ENCODE data around the gene GIT2. TPM values are rescaled to one million over a fixed set of nuclear protein-coding genes. Genes with fewer than 3 reads are reported as not detected.
A peak's percentile ranks its signal among the peaks of the same experiment; 100 is the strongest.

Gene GIT2
- total RNA-seq, 2 donors from 2014 or later = 87.5 to 94.2 TPM

GRCh38 chr12:109983432-109984142 is 12.6 kb downstream of the GIT2 start:
- no peak for ATAC-seq
- peaks cover 20% of the 10 kb centered on the region for H3K36me3 Mint-ChIP-seq
- no peak overlapping the region for H3K4me3 Mint-ChIP-seq
- H3K9me3 Mint-ChIP-seq = peaks cover 1% of the 10 kb centered on the region
- H3K27me3 Mint-ChIP-seq = no peaks in the 10 kb centered on the region
- peaks cover 14% of the 10 kb centered on the region in 2 donors for H3K4me1 Mint-ChIP-seq (ENCODE audit: low read depth in 2 of 2)
- DNase-seq (ENCODE audit: low spot score) = no peak
- H3K27ac Mint-ChIP-seq = peak overlapping the region in 1 of 2 donors; percentile 33

- DNase-seq (ENCODE audit: low spot score) = no peak
- peak overlapping the region; percentile 3 to 29 for H3K27ac Mint-ChIP-seq
- peaks cover 31% of the 10 kb centered on the region for H3K36me3 Mint-ChIP-seq
- no peaks in the 10 kb centered on the region for H3K27me3 Mint-ChIP-seq
- H3K4me3 Mint-ChIP-seq = no peak overlapping the region
- no peak for ATAC-seq
- H3K4me1 Mint-ChIP-seq (ENCODE audit: low read depth in 2 of 2) = peaks cover 18 to 21% of the 10 kb centered on the region in 2 donors
- H3K9me3 Mint-ChIP-seq = peaks cover 4% of the 10 kb centered on the region
Observed at GRCh38 chr12:109982210-109982609, 14.0 kb downstream of the GIT2 start.

GRCh38 chr12:109981311-109981710 is 14.9 kb downstream of the GIT2 start:
- Mint-ChIP-seq H3K27ac (peak overlapping the region; percentile 3 to 54), H3K27me3 (no peaks in the 10 kb centered on the region), H3K4me1 (ENCODE audit: low read depth in 2 of 2) (peaks cover 18 to 21% of the 10 kb centered on the region in 2 donors), H3K4me3 (no peak overlapping the region), H3K36me3 (peaks cover 31% of the 10 kb centered on the region), H3K9me3 (peaks cover 4% of the 10 kb centered on the region)
- no peak for DNase-seq (ENCODE audit: low spot score)
- no peak for ATAC-seq

GRCh38 chr12:109972821-109973220 is 23.3 kb downstream of the GIT2 start:
- DNase-seq (ENCODE audit: low spot score) (no peak), ATAC-seq (no peak)
- Mint-ChIP-seq H3K36me3 (peaks cover 17% of the 10 kb centered on the region), H3K4me3 (no peak overlapping the region), H3K27me3 (no peaks in the 10 kb centered on the region), H3K27ac (peak overlapping the region; percentile 72 to 91), H3K4me1 (ENCODE audit: low read depth in 2 of 2) (peaks cover 11 to 12% of the 10 kb centered on the region in 2 donors), H3K9me3 (no peaks in the 10 kb centered on the region)

- H3K27ac Mint-ChIP-seq = no peak overlapping the region
- DNase-seq (ENCODE audit: low spot score) = no peak
- peaks cover 10 to 23% of the 10 kb centered on the region in 2 donors for H3K4me1 Mint-ChIP-seq (ENCODE audit: low read depth in 2 of 2)
- no peaks in the 10 kb centered on the region for H3K9me3 Mint-ChIP-seq
- H3K4me3 Mint-ChIP-seq = no peak overlapping the region
- no peak for ATAC-seq
- no peaks in the 10 kb centered on the region for H3K27me3 Mint-ChIP-seq
- peaks cover 23% of the 10 kb centered on the region for H3K36me3 Mint-ChIP-seq
Observed at GRCh38 chr12:109968801-109969200, 27.4 kb downstream of the GIT2 start.

GRCh38 chr12:109968032-109968420 is 28.1 kb downstream of the GIT2 start:
- no peaks in the 10 kb centered on the region for H3K9me3 Mint-ChIP-seq
- H3K4me1 Mint-ChIP-seq (ENCODE audit: low read depth in 2 of 2) = peaks cover 9 to 16% of the 10 kb centered on the region in 2 donors
- peak overlapping the region; percentile 42 for H3K4me3 Mint-ChIP-seq
- H3K27ac Mint-ChIP-seq = peak overlapping the region; percentile 68 to 74
- no peaks in the 10 kb centered on the region for H3K27me3 Mint-ChIP-seq
- H3K36me3 Mint-ChIP-seq = peaks cover 20% of the 10 kb centered on the region
- DNase-seq (ENCODE audit: low spot score) (no peak), ATAC-seq (peak in 1 of 2 donors; percentile 43)

- H3K27ac Mint-ChIP-seq = peak overlapping the region; percentile 68 to 74
Observed at GRCh38 chr12:109967383-109968031, 28.7 kb downstream of the GIT2 start.

GRCh38 chr12:109966546-109966945 is 29.6 kb downstream of the GIT2 start:
- Mint-ChIP-seq H3K27ac (peak overlapping the region; percentile 58 to 74), H3K4me1 (ENCODE audit: low read depth in 2 of 2) (peaks cover 11 to 16% of the 10 kb centered on the region in 2 donors), H3K36me3 (peaks cover 21% of the 10 kb centered on the region), H3K27me3 (no peaks in the 10 kb centered on the region), H3K9me3 (no peaks in the 10 kb centered on the region), H3K4me3 (no peak overlapping the region)
- no peak for DNase-seq (ENCODE audit: low spot score)
- no peak for ATAC-seq

More at GRCh38 chr12:109967383-109968031, 28.7 kb downstream of the GIT2 start:
- H3K36me3 Mint-ChIP-seq = peaks cover 20% of the 10 kb centered on the region
- H3K4me3 Mint-ChIP-seq = peak overlapping the region; percentile 42
- no peaks in the 10 kb centered on the region for H3K27me3 Mint-ChIP-seq
- no peaks in the 10 kb centered on the region for H3K9me3 Mint-ChIP-seq
- DNase-seq (ENCODE audit: low spot score) = no peak
- ATAC-seq = no peak
- peaks cover 10 to 16% of the 10 kb centered on the region in 2 donors for H3K4me1 Mint-ChIP-seq (ENCODE audit: low read depth in 2 of 2)

- H3K9me3 Mint-ChIP-seq = no peaks in the 10 kb centered on the region
- no peak for ATAC-seq
- H3K27ac Mint-ChIP-seq = peak overlapping the region in 1 of 2 donors; percentile 5
- H3K27me3 Mint-ChIP-seq = no peaks in the 10 kb centered on the region
- no peak overlapping the region for H3K4me3 Mint-ChIP-seq
- H3K36me3 Mint-ChIP-seq = peaks cover 20% of the 10 kb centered on the region
- DNase-seq (ENCODE audit: low spot score) = no peak
- peaks cover 11 to 16% of the 10 kb centered on the region in 2 donors for H3K4me1 Mint-ChIP-seq (ENCODE audit: low read depth in 2 of 2)
Observed at GRCh38 chr12:109963743-109964429, 32.3 kb downstream of the GIT2 start.

- H3K27ac Mint-ChIP-seq = peak overlapping the region; percentile 5 to 78
- peaks cover 20% of the 10 kb centered on the region for H3K36me3 Mint-ChIP-seq
- H3K4me1 Mint-ChIP-seq (ENCODE audit: low read depth in 2 of 2) = peaks cover 11 to 16% of the 10 kb centered on the region in 2 donors
- DNase-seq (ENCODE audit: low spot score) (no peak), ATAC-seq (no peak)
- no peaks in the 10 kb centered on the region for H3K27me3 Mint-ChIP-seq
- no peaks in the 10 kb centered on the region for H3K9me3 Mint-ChIP-seq
- H3K4me3 Mint-ChIP-seq = no peak overlapping the region
Observed at GRCh38 chr12:109963330-109963729, 32.8 kb downstream of the GIT2 start.

GRCh38 chr12:109962398-109962797 is 33.8 kb downstream of the GIT2 start:
- ATAC-seq (no peak), DNase-seq (ENCODE audit: low spot score) (no peak)
- no peaks in the 10 kb centered on the region for H3K27me3 Mint-ChIP-seq
- peak overlapping the region in 1 of 2 donors; percentile 5 for H3K27ac Mint-ChIP-seq
- H3K9me3 Mint-ChIP-seq = no peaks in the 10 kb centered on the region
- peaks cover 7% of the 10 kb centered on the region in 2 donors for H3K4me1 Mint-ChIP-seq (ENCODE audit: low read depth in 2 of 2)
- no peak overlapping the region for H3K4me3 Mint-ChIP-seq
- peaks cover 20% of the 10 kb centered on the region for H3K36me3 Mint-ChIP-seq

- H3K27ac Mint-ChIP-seq = no peak overlapping the region
- H3K4me3 Mint-ChIP-seq = no peak overlapping the region
- ATAC-seq = no peak
- peaks cover 19% of the 10 kb centered on the region for H3K36me3 Mint-ChIP-seq
- no peak for DNase-seq (ENCODE audit: low spot score)
- H3K27me3 Mint-ChIP-seq = no peaks in the 10 kb centered on the region
- H3K4me1 Mint-ChIP-seq (ENCODE audit: low read depth in 2 of 2) = peaks cover 4 to 7% of the 10 kb centered on the region in 2 donors
- H3K9me3 Mint-ChIP-seq = no peaks in the 10 kb centered on the region
Observed at GRCh38 chr12:109961612-109962011, 34.6 kb downstream of the GIT2 start.

- H3K36me3 Mint-ChIP-seq = peaks cover 16% of the 10 kb centered on the region
- no peak for ATAC-seq
- H3K4me1 Mint-ChIP-seq (ENCODE audit: low read depth in 2 of 2) = peaks cover under 1 to 7% of the 10 kb centered on the region in 2 donors
- H3K4me3 Mint-ChIP-seq = no peak overlapping the region
- H3K27ac Mint-ChIP-seq = no peak overlapping the region
- no peaks in the 10 kb centered on the region for H3K27me3 Mint-ChIP-seq
- no peak for DNase-seq (ENCODE audit: low spot score)
- H3K9me3 Mint-ChIP-seq = no peaks in the 10 kb centered on the region
Observed at GRCh38 chr12:109961201-109961600, 35.0 kb downstream of the GIT2 start.

Measured in natural killer cell treated with Interleukin-12 subunit alpha and Interleukin-12 subunit beta and Interleukin-15 and Interleukin-18, amount 100 ng/mL, for 72 hours (primary cell).